HEK293 (cell line): ENCODE measurements around the gene LPCAT2.

Experiments used
- CTCF ChIA-PET: fragments of 350-600 bp; formaldehyde crosslinking; extraction: SDS; loops from one replicate; lab custom pipeline; 2021; ENCODE audit warnings: antibody characterized with exemption; lab: Yijun Ruan, JAX
- POLR2A ChIA-PET: fragments of 300-600 bp; formaldehyde crosslinking; extraction: SDS; loops from one replicate; lab custom pipeline; 2020; ENCODE audit warnings: antibody characterized with exemption, inconsistent platforms; lab: Yijun Ruan, JAX
- H3K27ac ChIP-seq: fragments of 200-500 bp; sonication (Bioruptor generic); 2 replicates; pipeline ENCODE4 v1.5.1; 2014; ENCODE audit warnings: low read depth, low read length, control low read depth, inconsistent platforms; ENCODE audit errors: extremely low read depth
- H3K36me3 ChIP-seq, 2 experiments: fragments of 200-500 bp in 1 of 2; sonication (Bioruptor generic) in 1 of 2; 1 replicate in 1 of 2; 2 replicates in 1 of 2; pipeline ENCODE4 v1.5.1; 2014 to 2017; ENCODE audit warnings: inconsistent platforms in 2 of 2, low read length in 2 of 2; ENCODE audit not compliant: control insufficient read depth in 2 of 2, insufficient read depth in 1 of 2
- H3K4me1 ChIP-seq: fragments of 200-500 bp; sonication (Bioruptor generic); 2 replicates; pipeline ENCODE4 v1.5.1; 2014; ENCODE audit warnings: mild to moderate bottlenecking, low read length, inconsistent platforms; ENCODE audit not compliant: control insufficient read depth, insufficient read depth
- H3K4me3 ChIP-seq: 2 replicates; pipeline ENCODE4 v1.5.1; 2011; ENCODE audit warnings: low read depth, mild to moderate bottlenecking, control low read depth, low read length, moderate library complexity
- H3K9me3 ChIP-seq: fragments of 200-500 bp; sonication (Bioruptor generic); 2 replicates; pipeline ENCODE4 v1.5.1; 2014; ENCODE audit warnings: low read depth, low read length, inconsistent platforms; ENCODE audit not compliant: control insufficient read depth, insufficient read depth
- BCL11A ChIP-seq: fragments of 450-650 bp; formaldehyde crosslinking; IDR thresholded peaks from 2 replicates; pipeline ENCODE4 v1.5.1; 2016; ENCODE audit warnings: low read depth, missing biosample characterization, missing genetic modification characterization
- EGR2 ChIP-seq: fragments of 450-650 bp; formaldehyde crosslinking; IDR thresholded peaks from 2 replicates; pipeline ENCODE4 v1.5.1; 2016; ENCODE audit warnings: low read depth, missing biosample characterization, missing genetic modification characterization
- TSHZ1 ChIP-seq: fragments of 450-650 bp; formaldehyde crosslinking; IDR thresholded peaks from 2 replicates; pipeline ENCODE4 v1.5.1; 2016; ENCODE audit warnings: missing biosample characterization, missing genetic modification characterization, borderline replicate concordance
- ZBTB21 ChIP-seq: fragments of 450-650 bp; formaldehyde crosslinking; IDR thresholded peaks from 2 replicates; pipeline ENCODE4 v1.5.1; 2017; ENCODE audit warnings: missing biosample characterization, missing genetic modification characterization
- ZFHX2 ChIP-seq: fragments of 450-650 bp; formaldehyde crosslinking; conservative IDR thresholded peaks from 2 replicates; pipeline ENCODE4 v1.5.1; 2016; ENCODE audit warnings: missing biosample characterization, missing genetic modification characterization
- ZNF16 ChIP-seq: fragments of 450-650 bp; formaldehyde crosslinking; IDR thresholded peaks from 2 replicates; pipeline ENCODE4 v1.5.1; 2016; ENCODE audit warnings: low read depth, missing biosample characterization, missing genetic modification characterization
- ZNF169 ChIP-seq: fragments of 450-650 bp; formaldehyde crosslinking; IDR thresholded peaks from 2 replicates; pipeline ENCODE4 v1.5.1; 2016; ENCODE audit warnings: missing biosample characterization, missing genetic modification characterization
- ZNF2 ChIP-seq: fragments of 450-650 bp; formaldehyde crosslinking; IDR thresholded peaks from 2 replicates; pipeline ENCODE4 v1.5.1; 2016; ENCODE audit warnings: missing biosample characterization, missing genetic modification characterization
- ZNF239 ChIP-seq: fragments of 450-650 bp; formaldehyde crosslinking; IDR thresholded peaks from 2 replicates; pipeline ENCODE4 v1.5.1; 2016; ENCODE audit warnings: missing biosample characterization, missing genetic modification characterization
- ZNF248 ChIP-seq: fragments of 450-650 bp; formaldehyde crosslinking; IDR thresholded peaks from 2 replicates; pipeline ENCODE4 v1.5.1; 2017; ENCODE audit warnings: missing biosample characterization, missing genetic modification characterization
- ZNF311 ChIP-seq: fragments of 450-650 bp; formaldehyde crosslinking; IDR thresholded peaks from 2 replicates; pipeline ENCODE4 v1.5.1; 2017; ENCODE audit warnings: missing biosample characterization, missing genetic modification characterization, borderline replicate concordance
- ZNF423 ChIP-seq: fragments of 450-650 bp; formaldehyde crosslinking; IDR thresholded peaks from 2 replicates; pipeline ENCODE4 v1.5.1; 2016; ENCODE audit warnings: missing biosample characterization, missing genetic modification characterization
- ZNF571 ChIP-seq: fragments of 450-650 bp; formaldehyde crosslinking; IDR thresholded peaks from 2 replicates; pipeline ENCODE4 v1.5.0; 2017; ENCODE audit warnings: missing biosample characterization, missing genetic modification characterization
- ZNF580 ChIP-seq: fragments of 450-650 bp; formaldehyde crosslinking; IDR thresholded peaks from 2 replicates; pipeline ENCODE4 v1.5.1; 2016; ENCODE audit warnings: missing biosample characterization, missing genetic modification characterization
- ZNF701 ChIP-seq: fragments of 450-650 bp; formaldehyde crosslinking; IDR thresholded peaks from 2 replicates; pipeline ENCODE4 v1.5.1; 2016; ENCODE audit warnings: missing biosample characterization, missing genetic modification characterization
- ZNF707 ChIP-seq: fragments of 450-650 bp; formaldehyde crosslinking; IDR thresholded peaks from 2 replicates; pipeline ENCODE4 v1.5.1; 2016; ENCODE audit warnings: missing biosample characterization, missing genetic modification characterization
- ZSCAN4 ChIP-seq: fragments of 450-650 bp; formaldehyde crosslinking; IDR thresholded peaks from 2 replicates; pipeline ENCODE4 v1.5.1; 2017; ENCODE audit warnings: missing biosample characterization, missing genetic modification characterization

The LPCAT2 gene

GRCh38 chr16:55499951-55500529 lies 8.8 kb upstream of the LPCAT2 start:
- POLR2A ChIA-PET: interaction anchor here (0.8 kb wide), 2 partner anchors 13 to 186 kb away, joined by 4 to 7 read pairs; no protein-coding TSS in a partner anchor
- H3K9me3 ChIP-seq: no peaks in the 10 kb centered on the region
- TF ChIP-seq ZNF2 (tag by site-specific recombination) (peak; percentile 71), ZNF169 (tag by site-specific recombination) (no peak), EGR2 (tag by site-specific recombination) (peak; percentile 26; the same call in 1 of the 2 replicates), ZFHX2 (peak; percentile 56)
- TF ChIP-seq, all 188 proteins: peak for 3
- Histone ChIP-seq H3K27ac (peak overlapping the region; percentile 17; the same call in 1 of the 2 replicates), H3K4me1 (peaks cover 20% of the 10 kb centered on the region), H3K4me3 (no peak overlapping the region), H3K36me3 (peaks cover 0 to 28% of the 10 kb centered on the region in 2 experiments; a peak in 1 of 3 replicates)
- CTCF ChIA-PET: interaction anchor here (0.6 to 4.5 kb wide), 11 partner anchors 11 to 1272 kb away, joined by 3 to 35 read pairs (median 4); no protein-coding TSS in a partner anchor

- peak overlapping the region; percentile 17; the same call in 1 of the 2 replicates for H3K27ac ChIP-seq
- POLR2A ChIA-PET: interaction anchor here (0.6 to 0.8 kb wide), 3 partner anchors 13 to 187 kb away, joined by 3 to 7 read pairs (median 4); no protein-coding TSS in a partner anchor
- H3K9me3 ChIP-seq: no peaks in the 10 kb centered on the region
- no peak overlapping the region for H3K4me3 ChIP-seq
- peaks cover 20% of the 10 kb centered on the region for H3K4me1 ChIP-seq
- CTCF ChIA-PET: interaction anchor here (0.6 to 4.5 kb wide), 9 partner anchors 10 to 1271 kb away, joined by 3 to 35 read pairs (median 3); no protein-coding TSS in a partner anchor
- peaks cover 0 to 33% of the 10 kb centered on the region in 2 experiments; a peak in 1 of 3 replicates for H3K36me3 ChIP-seq
- TF ChIP-seq ZNF248 (tag by site-specific recombination): no peak
- TF ChIP-seq ZSCAN4 (tag by site-specific recombination): peak; percentile 74; the same call in 1 of the 2 replicates
Observed at GRCh38 chr16:55500530-55501011, 8.3 kb upstream of the LPCAT2 start.

GRCh38 chr16:55501549-55502322 lies 7.1 kb upstream of the LPCAT2 start:
- Histone ChIP-seq H3K36me3 (peaks cover 0 to 32% of the 10 kb centered on the region in 2 experiments; a peak in 1 of 3 replicates), H3K4me3 (no peak overlapping the region)

More at GRCh38 chr16:55501549-55502322, 7.1 kb upstream of the LPCAT2 start:
- TF ChIP-seq ZBTB21 (tag by site-specific recombination) (no peak), ZNF701 (tag by site-specific recombination) (no peak), ZNF580 (tag by site-specific recombination) (no peak), TSHZ1 (tag by site-specific recombination) (no peak), ZNF707 (no peak), ZNF239 (tag by site-specific recombination) (no peak), BCL11A (tag by site-specific recombination) (no peak), ZNF311 (tag by site-specific recombination) (no peak), ZNF571 (no peak), ZNF423 (tag by site-specific recombination) (no peak), ZNF16 (tag by site-specific recombination) (no peak)
- TF ChIP-seq, all 188 proteins: peak for 0
- POLR2A ChIA-PET: no interaction called here
- H3K9me3 ChIP-seq: no peaks in the 10 kb centered on the region
- peaks cover 15% of the 10 kb centered on the region for H3K4me1 ChIP-seq
- CTCF ChIA-PET: interaction anchor here (0.7 to 4.5 kb wide), 13 partner anchors 11 to 200 kb away, joined by 3 to 35 read pairs (median 5); no protein-coding TSS in a partner anchor
- H3K27ac ChIP-seq: no peak overlapping the region
